DOHH2 (cell line): ENCODE measurements around the gene WTAP.

ENCODE experiments used
- CTCF ChIP-seq: fragments of 200-600 bp; sonication (generic); IDR thresholded peaks from one replicate; pipeline ENCODE4 v1.5.1; 2014; ENCODE audit warnings: antibody characterized with exemption, mild to moderate bottlenecking, low read depth, low read length; ENCODE audit not compliant: poor library complexity, severe bottlenecking
- EZH2phosphoT487 ChIP-seq: fragments of 200-600 bp; sonication (generic); IDR thresholded peaks from 2 replicates; pipeline ENCODE4 v1.6.1; 2017; ENCODE audit warnings: borderline replicate concordance, mild to moderate bottlenecking, antibody characterized with exemption, low read length, moderate library complexity, mixed read lengths

DNA sequence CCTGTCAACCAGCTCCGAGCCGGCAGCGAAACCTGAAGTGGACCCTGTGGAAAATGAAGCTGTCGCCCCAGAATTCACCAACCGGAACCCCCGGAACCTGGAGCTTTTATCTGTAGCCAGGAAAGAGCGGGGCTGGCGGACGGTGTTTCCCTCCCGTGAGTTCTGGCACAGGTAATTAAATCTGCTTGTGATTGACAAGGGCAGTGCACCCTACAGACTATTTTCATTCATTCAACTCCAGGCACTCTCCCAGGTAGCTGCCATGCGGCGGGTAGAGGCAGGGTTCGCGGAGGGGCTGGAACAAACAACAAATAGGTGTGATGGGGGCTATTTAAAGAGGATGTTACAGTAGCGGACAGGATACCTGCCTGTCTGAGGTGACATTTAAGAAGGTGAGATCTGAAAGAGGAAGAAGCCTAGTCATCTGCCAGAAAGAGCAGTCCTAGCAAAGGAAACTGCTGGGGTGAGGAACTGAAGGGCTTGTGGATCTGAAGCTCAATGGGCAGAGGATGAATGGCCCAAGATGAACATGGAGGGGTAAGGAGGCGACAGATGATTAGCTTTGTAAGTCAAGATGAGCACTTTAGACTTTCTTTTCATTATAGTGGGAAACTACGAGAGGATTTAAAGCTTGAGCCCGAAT, 63.8 kb downstream of the WTAP start:
- TF ChIP-seq CTCF, result no peak
- no peak for TF ChIP-seq EZH2phosphoT487
